Activated naive CD4-positive, alpha-beta T cell treated with anti-CD3 and anti-CD28 coated beads for 36 hours (primary cell): ENCODE results near the gene SHQ1. TPM values are rescaled to one million over a fixed set of nuclear protein-coding genes. Genes with fewer than 3 reads are reported as not detected.

Experiments
- CTCF ChIA-PET: fragments of 350-600 bp; sonication (Branson Sonifier 250); formaldehyde crosslinking; loops from one replicate; lab custom pipeline; 2021; ENCODE audit warnings: antibody characterized with exemption; lab: Charles Lee
- DNase-seq: peaks from one replicate; pipeline ENCODE4 v3.0.0-alpha.2; 2020
- H3K27ac Mint-ChIP-seq: one replicate; pipeline ENCODE4 v1.8.0; 2021; ENCODE audit warnings: mild to moderate bottlenecking, mixed read lengths
- H3K27me3 Mint-ChIP-seq: one replicate; pipeline ENCODE4 v1.8.0; 2021; ENCODE audit warnings: low read depth, mixed read lengths
- H3K36me3 Mint-ChIP-seq: one replicate; pipeline ENCODE4 v1.8.0; 2021; ENCODE audit warnings: low read depth, mixed read lengths
- H3K4me1 Mint-ChIP-seq: one replicate; pipeline ENCODE4 v1.8.0; 2021; ENCODE audit warnings: low read depth, mixed read lengths
- H3K4me3 Mint-ChIP-seq: one replicate; pipeline ENCODE4 v1.8.0; 2021; ENCODE audit warnings: mild to moderate bottlenecking, moderate library complexity, mixed read lengths
- H3K9me3 Mint-ChIP-seq: one replicate; pipeline ENCODE4 v1.8.0; 2021; ENCODE audit warnings: mixed read lengths
- intact Hi-C: fragments of 100-400 bp; cut with micrococcal nuclease; formaldehyde crosslinking; loops from one replicate; pipeline ENCODE4 v1.15.1; 2023
- total RNA-seq, 2 experiments: library from RNA; stranded (reverse); gene quantifications; one replicate each; pipeline ENCODE4 v1.2.3, GENCODE V29; 2021

Gene SHQ1
- total RNA-seq, 2 experiments from 2014 or later, result 19.9 to 20.5 TPM

DNA sequence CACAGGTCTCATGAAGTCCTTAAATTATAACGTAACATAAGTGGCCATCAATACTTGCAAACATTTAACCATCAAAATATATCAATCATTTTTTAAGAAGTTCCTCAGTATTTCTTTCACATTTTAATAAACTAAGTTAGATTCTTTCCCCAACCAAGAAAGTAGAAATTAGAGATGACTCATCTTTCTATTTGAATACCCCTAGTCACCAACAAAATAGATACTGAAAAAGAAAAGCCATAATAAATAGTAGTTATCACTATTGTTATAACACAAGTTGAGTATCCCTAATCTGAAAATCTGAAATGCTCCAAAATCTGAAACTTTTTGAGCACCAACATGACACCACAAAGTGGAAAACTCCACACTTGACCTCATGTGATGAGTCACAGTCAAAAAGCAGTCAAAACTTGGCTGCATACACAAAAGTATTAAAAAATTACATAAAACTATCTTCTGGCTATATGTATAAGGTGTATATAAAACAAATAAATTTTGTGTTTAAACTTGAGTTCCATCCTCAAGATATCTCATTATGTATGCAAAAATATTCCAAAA, 3.7 kb downstream of the SHQ1 start:
- no peaks in the 10 kb centered on the region for H3K9me3 Mint-ChIP-seq
- H3K36me3 Mint-ChIP-seq, result peaks cover 24% of the 10 kb centered on the region
- H3K27me3 Mint-ChIP-seq, result no peaks in the 10 kb centered on the region
- H3K27ac Mint-ChIP-seq, result no peak overlapping the region
- intact Hi-C loops, result loop anchor here (1.0 kb wide), 2 partner anchors 23 to 43 kb away; no protein-coding TSS in a partner anchor
- no peak overlapping the region for H3K4me3 Mint-ChIP-seq
- H3K4me1 Mint-ChIP-seq, result peaks cover 45% of the 10 kb centered on the region
- CTCF ChIA-PET, result no interaction called here
- DNase-seq, result peak; percentile 39

- CTCF ChIA-PET, result no interaction called here
- Mint-ChIP-seq H3K36me3 (peaks cover 35% of the 10 kb centered on the region), H3K27me3 (no peaks in the 10 kb centered on the region), H3K4me1 (peaks cover 7% of the 10 kb centered on the region), H3K9me3 (no peaks in the 10 kb centered on the region), H3K27ac (no peak overlapping the region), H3K4me3 (no peak overlapping the region)
- no peak for DNase-seq
- intact Hi-C loops, result no loop called here
Observed at GRCh38 chr3:72839057-72839456, 9.2 kb downstream of the SHQ1 start.

- Mint-ChIP-seq H3K4me1 (no peaks in the 10 kb centered on the region), H3K27ac (no peak overlapping the region), H3K27me3 (no peaks in the 10 kb centered on the region), H3K4me3 (no peak overlapping the region), H3K9me3 (no peaks in the 10 kb centered on the region), H3K36me3 (peaks cover 32% of the 10 kb centered on the region)
- DNase-seq, result no peak
- intact Hi-C loops, result no loop called here
- CTCF ChIA-PET, result interaction anchor here (1.3 kb wide), 1 partner anchor 15 kb away, joined by 5 read pairs; no protein-coding TSS in a partner anchor
Observed at GRCh38 chr3:72836923-72837322, 11.3 kb downstream of the SHQ1 start.

DNA sequence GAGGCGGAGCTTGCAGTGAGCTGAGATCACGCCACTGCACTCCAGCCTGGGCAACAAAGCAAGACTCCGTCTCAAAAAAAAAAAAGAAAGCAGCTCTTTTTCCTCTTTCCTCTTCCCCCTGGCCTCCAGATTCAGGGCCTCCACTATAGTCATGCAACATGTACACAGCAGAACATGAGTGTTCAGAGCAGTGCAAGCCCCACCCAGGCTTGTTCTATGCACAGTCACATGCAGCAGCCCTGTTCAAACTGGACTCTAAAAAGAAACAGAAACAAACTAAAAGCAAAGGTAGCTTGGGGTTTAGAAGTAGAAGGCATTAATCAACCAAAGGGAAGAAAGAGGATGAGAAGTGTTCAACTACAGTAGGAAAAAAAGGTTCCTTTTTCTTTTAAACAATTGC, 11.8 kb downstream of the SHQ1 start:
- H3K4me3 Mint-ChIP-seq, result no peak overlapping the region
- no peak for DNase-seq
- H3K36me3 Mint-ChIP-seq, result peaks cover 28% of the 10 kb centered on the region
- no peaks in the 10 kb centered on the region for H3K27me3 Mint-ChIP-seq
- CTCF ChIA-PET, result interaction anchor here (0.6 to 1.3 kb wide), 2 partner anchors 14 to 22 kb away, joined by 3 to 5 read pairs; no protein-coding TSS in a partner anchor
- intact Hi-C loops, result no loop called here
- H3K9me3 Mint-ChIP-seq, result no peaks in the 10 kb centered on the region
- H3K4me1 Mint-ChIP-seq, result no peaks in the 10 kb centered on the region
- H3K27ac Mint-ChIP-seq, result no peak overlapping the region

DNA sequence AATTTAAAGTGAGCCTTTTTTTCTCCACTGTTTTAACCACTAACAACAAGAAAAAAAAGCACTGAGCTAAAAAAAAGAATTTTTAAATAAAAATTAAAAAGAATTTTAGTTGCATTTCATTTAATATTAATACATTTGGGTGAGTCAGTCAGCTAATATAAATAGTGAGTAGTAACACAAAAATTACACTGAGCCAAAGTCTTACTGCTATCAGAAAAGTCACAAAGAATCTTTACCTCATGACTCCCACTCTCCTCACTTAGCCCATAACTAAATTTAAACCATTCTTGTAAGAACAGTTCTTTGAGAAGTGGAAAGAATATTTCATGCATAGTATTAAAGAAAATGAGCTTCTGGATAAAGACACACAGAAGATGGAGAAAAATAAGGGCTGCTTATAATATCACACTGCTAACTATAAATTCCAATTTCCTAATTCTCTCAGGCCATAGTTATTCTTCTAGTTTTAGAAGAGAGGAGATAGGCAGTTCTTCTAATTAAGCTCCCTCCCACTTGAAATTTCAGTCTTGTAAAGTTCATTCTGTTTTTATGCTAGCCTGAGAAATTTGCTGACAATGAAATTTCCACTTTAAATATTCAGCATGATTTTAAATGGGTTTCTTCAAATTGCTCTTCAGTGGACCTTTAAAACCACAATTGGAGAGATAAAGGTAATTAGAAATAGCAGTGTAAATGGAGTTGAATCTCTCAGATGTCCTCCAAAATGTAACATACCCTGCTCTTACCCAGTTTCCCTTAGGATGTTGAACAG, 17.6 kb downstream of the SHQ1 start:
- intact Hi-C loops, result no loop called here
- H3K36me3 Mint-ChIP-seq, result peaks cover 25% of the 10 kb centered on the region
- CTCF ChIA-PET, result interaction anchor here (0.6 to 1.0 kb wide), 4 partner anchors 8 to 293 kb away, joined by 3 to 4 read pairs (median 3); no protein-coding TSS in a partner anchor
- H3K4me3 Mint-ChIP-seq, result no peak overlapping the region
- H3K27ac Mint-ChIP-seq, result no peak overlapping the region
- H3K9me3 Mint-ChIP-seq, result no peaks in the 10 kb centered on the region
- peaks cover 4% of the 10 kb centered on the region for H3K4me1 Mint-ChIP-seq
- H3K27me3 Mint-ChIP-seq, result no peaks in the 10 kb centered on the region
- no peak for DNase-seq

- Mint-ChIP-seq H3K36me3 (peaks cover 21% of the 10 kb centered on the region), H3K4me3 (no peak overlapping the region), H3K27me3 (no peaks in the 10 kb centered on the region), H3K27ac (no peak overlapping the region), H3K9me3 (no peaks in the 10 kb centered on the region), H3K4me1 (peaks cover 4% of the 10 kb centered on the region)
- DNase-seq, result no peak
- intact Hi-C loops, result no loop called here
- CTCF ChIA-PET, result no interaction called here
Observed at GRCh38 chr3:72829701-72830100, 18.5 kb downstream of the SHQ1 start.

DNA sequence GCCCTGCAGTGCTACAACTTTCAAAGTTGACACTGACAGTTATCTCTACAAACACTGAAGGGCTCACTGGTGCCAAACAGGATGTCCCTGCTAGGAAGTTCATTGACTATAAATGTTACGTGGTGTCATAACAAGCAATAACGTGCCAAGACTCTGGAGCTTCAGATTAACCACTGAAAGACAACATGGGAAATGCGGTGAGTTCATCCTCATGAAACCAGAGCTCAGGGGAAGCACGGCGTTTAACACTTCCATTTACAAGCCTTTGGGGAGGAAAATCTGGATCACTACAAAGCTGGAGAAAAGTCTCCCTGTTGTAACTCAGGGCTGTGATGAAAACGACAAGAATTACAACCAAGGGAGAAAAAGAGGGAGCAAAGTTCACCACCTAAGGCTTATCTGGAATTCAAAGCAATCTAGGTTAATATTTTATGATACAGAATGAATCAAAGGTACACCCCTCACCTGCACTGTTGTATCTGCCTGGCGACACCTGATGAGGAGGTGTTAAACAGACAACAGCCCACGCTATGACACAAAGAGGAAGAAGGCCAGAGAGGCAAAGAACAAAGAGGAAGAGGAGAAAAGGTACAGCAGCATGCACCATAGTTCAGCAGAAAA, 27.0 kb downstream of the SHQ1 start:
- CTCF ChIA-PET, result interaction anchor here (0.6 to 5.9 kb wide), 15 partner anchors 9 to 1115 kb away, joined by 3 to 88 read pairs (median 4); no protein-coding TSS in a partner anchor
- H3K27ac Mint-ChIP-seq, result no peak overlapping the region
- no peak overlapping the region for H3K4me3 Mint-ChIP-seq
- intact Hi-C loops, result loop anchor here (1.0 to 5.0 kb wide), 10 partner anchors 20 to 1099 kb away; no protein-coding TSS in a partner anchor
- peaks cover 19% of the 10 kb centered on the region for H3K4me1 Mint-ChIP-seq
- peak; percentile 60 for DNase-seq
- no peaks in the 10 kb centered on the region for H3K9me3 Mint-ChIP-seq
- peaks cover 8% of the 10 kb centered on the region for H3K36me3 Mint-ChIP-seq
- H3K27me3 Mint-ChIP-seq, result no peaks in the 10 kb centered on the region

DNA sequence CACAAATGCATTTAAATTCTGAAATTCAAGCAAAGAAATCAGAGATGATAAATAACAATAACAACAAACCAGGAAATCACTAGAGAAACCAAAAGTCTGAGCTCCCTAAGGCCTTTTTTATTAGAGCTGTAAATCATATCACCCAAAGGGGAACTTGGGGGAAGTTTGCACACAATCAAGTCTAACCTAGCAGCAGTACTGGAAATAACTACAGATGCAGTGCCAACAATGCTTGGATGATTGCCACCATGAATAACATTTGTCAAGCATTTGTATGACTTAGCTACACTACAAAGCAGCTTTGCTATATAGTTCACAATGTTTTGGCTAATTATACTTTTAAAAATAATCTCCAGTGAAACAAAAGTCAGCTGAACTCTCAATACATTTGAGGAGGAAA, 27.8 kb downstream of the SHQ1 start:
- CTCF ChIA-PET, result interaction anchor here (0.6 to 5.9 kb wide), 6 partner anchors 81 to 862 kb away, joined by 3 to 88 read pairs (median 4); no protein-coding TSS in a partner anchor
- no peaks in the 10 kb centered on the region for H3K9me3 Mint-ChIP-seq
- no peak overlapping the region for H3K27ac Mint-ChIP-seq
- no peak for DNase-seq
- intact Hi-C loops, result loop anchor here (2.0 to 5.0 kb wide), 6 partner anchors 393 to 1098 kb away; no protein-coding TSS in a partner anchor
- H3K4me1 Mint-ChIP-seq, result peaks cover 19% of the 10 kb centered on the region
- H3K27me3 Mint-ChIP-seq, result no peaks in the 10 kb centered on the region
- no peak overlapping the region for H3K4me3 Mint-ChIP-seq
- peaks cover 11% of the 10 kb centered on the region for H3K36me3 Mint-ChIP-seq

DNA sequence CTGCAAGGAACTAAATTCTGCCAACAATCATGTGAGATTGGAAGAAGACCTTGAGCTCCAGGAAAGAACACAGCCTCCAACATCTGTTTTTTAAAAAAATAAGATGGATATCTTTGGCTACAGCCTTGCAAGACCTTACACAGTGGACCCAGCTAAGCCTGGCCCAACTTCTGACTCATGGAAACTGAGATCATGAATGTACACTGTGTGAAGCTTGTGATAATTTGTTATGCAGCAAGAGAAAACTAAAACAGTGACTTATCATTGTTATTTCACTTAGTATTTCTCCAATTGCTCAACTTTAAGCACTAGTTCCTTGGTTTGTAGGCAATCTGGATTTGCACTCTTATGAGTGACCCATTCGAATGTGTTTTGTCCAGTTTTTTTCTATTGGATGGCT, 29.3 kb downstream of the SHQ1 start:
- no peaks in the 10 kb centered on the region for H3K27me3 Mint-ChIP-seq
- no peaks in the 10 kb centered on the region for H3K9me3 Mint-ChIP-seq
- H3K36me3 Mint-ChIP-seq, result peaks cover 15% of the 10 kb centered on the region
- DNase-seq, result peak; percentile 25
- intact Hi-C loops, result no loop called here
- CTCF ChIA-PET, result interaction anchor here (0.7 to 5.9 kb wide), 7 partner anchors 153 to 960 kb away, joined by 3 to 88 read pairs (median 3); no protein-coding TSS in a partner anchor
- H3K4me3 Mint-ChIP-seq, result no peak overlapping the region
- peaks cover 19% of the 10 kb centered on the region for H3K4me1 Mint-ChIP-seq
- H3K27ac Mint-ChIP-seq, result no peak overlapping the region

GRCh38 chr3:72818092-72818773, 30.0 kb downstream of the SHQ1 start:
- intact Hi-C loops, result no loop called here
- H3K4me1 Mint-ChIP-seq, result peaks cover 19% of the 10 kb centered on the region
- CTCF ChIA-PET, result interaction anchor here (1.3 to 5.9 kb wide), 4 partner anchors 152 to 944 kb away, joined by 3 to 88 read pairs (median 5); no protein-coding TSS in a partner anchor
- H3K4me3 Mint-ChIP-seq, result no peak overlapping the region
- H3K9me3 Mint-ChIP-seq, result no peaks in the 10 kb centered on the region
- peaks cover 17% of the 10 kb centered on the region for H3K36me3 Mint-ChIP-seq
- peak; percentile 13 for DNase-seq
- H3K27ac Mint-ChIP-seq, result no peak overlapping the region
- no peaks in the 10 kb centered on the region for H3K27me3 Mint-ChIP-seq

GRCh38 chr3:72816862-72817355, 31.3 kb downstream of the SHQ1 start:
- DNase-seq, result peak; percentile 10
- no peak overlapping the region for H3K4me3 Mint-ChIP-seq
- CTCF ChIA-PET, result interaction anchor here (0.9 to 2.1 kb wide), 3 partner anchors 14 to 151 kb away, joined by 3 to 6 read pairs (median 4); no protein-coding TSS in a partner anchor
- H3K27me3 Mint-ChIP-seq, result no peaks in the 10 kb centered on the region
- no peaks in the 10 kb centered on the region for H3K9me3 Mint-ChIP-seq
- peaks cover 19% of the 10 kb centered on the region for H3K4me1 Mint-ChIP-seq
- peaks cover 23% of the 10 kb centered on the region for H3K36me3 Mint-ChIP-seq
- no peak overlapping the region for H3K27ac Mint-ChIP-seq
- intact Hi-C loops, result no loop called here
